IPS DF 6.9 (cell line): ENCODE data around the gene LRRC74B.
A peak's percentile ranks its signal among the peaks of the same experiment; 100 is the strongest.

Source experiments
- DNase-seq: peaks from one replicate; pipeline ENCODE4 v3.0.0-alpha.2; 2013; ENCODE audit warnings: low read depth, low spot score
- H3K27ac ChIP-seq: one replicate; pipeline ENCODE4 v1.5.1; 2013; ENCODE audit warnings: low read length, control low read depth
- H3K27me3 ChIP-seq: 2 replicates; pipeline ENCODE4 v1.6.1; 2013; ENCODE audit warnings: mild to moderate bottlenecking, low read length; ENCODE audit not compliant: control insufficient read depth, insufficient read depth
- H3K36me3 ChIP-seq: 2 replicates; pipeline ENCODE4 v1.6.1; 2013; ENCODE audit warnings: low read length; ENCODE audit not compliant: control insufficient read depth, insufficient read depth
- H3K4me1 ChIP-seq: 2 replicates; pipeline ENCODE4 v1.6.1; 2013; ENCODE audit warnings: low read length; ENCODE audit not compliant: control insufficient read depth, insufficient read depth
- H3K4me3 ChIP-seq: 2 replicates; pipeline ENCODE4 v1.5.1; 2013; ENCODE audit warnings: mild to moderate bottlenecking, low read length
- H3K9me3 ChIP-seq: 2 replicates; pipeline ENCODE4 v1.6.1; 2013; ENCODE audit warnings: low read length, inconsistent platforms; ENCODE audit not compliant: control insufficient read depth, insufficient read depth
- WGBS: extraction: QIAGEN DNeasy Blood & Tissue Kit; methylation state at CpG from one replicate; pipeline ENCODE4 v1.1.7; 2013; ENCODE audit warnings: mixed read lengths, missing lambda C conversion rate; ENCODE audit not compliant: insufficient read length, insufficient coverage; 5-methylcytosine and 5-hydroxymethylcytosine counted together

The LRRC74B gene

GRCh38 chr22:21045585-21046294 is at the start of gene LRRC74B:
Gene LRRC74B (plus strand): TSS chr22:21045946. CDS start chr22:21045987, 41 bp downstream.
- no peaks in the 10 kb centered on the region for H3K27me3 ChIP-seq
- no CpG with 5 or more reads among the region's 47 CpGs for WGBS
- H3K36me3 ChIP-seq: no peaks in the 10 kb centered on the region
- no peaks in the 10 kb centered on the region for H3K9me3 ChIP-seq
- H3K4me3 ChIP-seq: peak within 1 kb of the TSS; percentile 49; the same call in 1 of the 2 replicates
- no peaks in the 10 kb centered on the region for H3K4me1 ChIP-seq
- DNase-seq: peak; percentile 71
- no peak within 1 kb of the TSS for H3K27ac ChIP-seq

GRCh38 chr22:20996031-20996410 is 49.7 kb upstream of the LRRC74B start:
- Histone ChIP-seq H3K27me3 (no peaks in the 10 kb centered on the region), H3K4me3 (no peak overlapping the region), H3K9me3 (no peaks in the 10 kb centered on the region), H3K27ac (no peak overlapping the region), H3K4me1 (peaks cover 2% of the 10 kb centered on the region), H3K36me3 (peaks cover 24% of the 10 kb centered on the region)
- no peak for DNase-seq
- WGBS: no CpG with 5 or more reads among the region's 10 CpGs

GRCh38 chr22:20996598-20997535 is 48.9 kb upstream of the LRRC74B start:
- no peak for DNase-seq
- Histone ChIP-seq H3K36me3 (peaks cover 19% of the 10 kb centered on the region), H3K4me1 (peaks cover 2% of the 10 kb centered on the region), H3K9me3 (no peaks in the 10 kb centered on the region), H3K27me3 (no peaks in the 10 kb centered on the region), H3K4me3 (no peak overlapping the region), H3K27ac (no peak overlapping the region)
- no CpG with 5 or more reads among the region's 27 CpGs for WGBS

GRCh38 chr22:20997536-20998257 is 48.0 kb upstream of the LRRC74B start:
- Histone ChIP-seq H3K4me3 (no peak overlapping the region), H3K9me3 (no peaks in the 10 kb centered on the region), H3K27me3 (no peaks in the 10 kb centered on the region), H3K36me3 (peaks cover 11% of the 10 kb centered on the region; the same call in 1 of the 2 replicates), H3K4me1 (peaks cover 2% of the 10 kb centered on the region), H3K27ac (no peak overlapping the region)
- WGBS: no CpG with 5 or more reads among the region's 13 CpGs
- DNase-seq: no peak

GRCh38 chr22:20998411-20999336 is 47.1 kb upstream of the LRRC74B start:
- Histone ChIP-seq H3K27ac (no peak overlapping the region), H3K36me3 (peaks cover 8% of the 10 kb centered on the region; the same call in 1 of the 2 replicates)
- WGBS: no CpG with 5 or more reads among the region's 7 CpGs

GRCh38 chr22:20999350-21000206 is 46.2 kb upstream of the LRRC74B start:
- Histone ChIP-seq H3K27ac (no peak overlapping the region), H3K9me3 (no peaks in the 10 kb centered on the region), H3K27me3 (no peaks in the 10 kb centered on the region), H3K4me3 (no peak overlapping the region), H3K36me3 (peaks cover 8% of the 10 kb centered on the region; the same call in 1 of the 2 replicates), H3K4me1 (peaks cover 2% of the 10 kb centered on the region)
- DNase-seq: no peak
- no CpG with 5 or more reads among the region's 27 CpGs for WGBS

More at GRCh38 chr22:20998411-20999336, 47.1 kb upstream of the LRRC74B start:
- no peak overlapping the region for H3K4me3 ChIP-seq
- H3K4me1 ChIP-seq: peaks cover 2% of the 10 kb centered on the region
- no peaks in the 10 kb centered on the region for H3K27me3 ChIP-seq
- DNase-seq: no peak
- no peaks in the 10 kb centered on the region for H3K9me3 ChIP-seq

GRCh38 chr22:21000207-21000986 is 45.3 kb upstream of the LRRC74B start:
- no CpG with 5 or more reads among the region's 22 CpGs for WGBS
- Histone ChIP-seq H3K27ac (no peak overlapping the region), H3K9me3 (no peaks in the 10 kb centered on the region), H3K36me3 (peaks cover 8% of the 10 kb centered on the region; the same call in 1 of the 2 replicates), H3K4me1 (peaks cover 2% of the 10 kb centered on the region), H3K27me3 (no peaks in the 10 kb centered on the region), H3K4me3 (no peak overlapping the region; the same call in 1 of the 2 replicates)
- DNase-seq: no peak

- Histone ChIP-seq H3K36me3 (peaks cover 8% of the 10 kb centered on the region; the same call in 1 of the 2 replicates), H3K4me3 (peak overlapping the region; percentile 91; the same call in 1 of the 2 replicates), H3K27ac (no peak overlapping the region), H3K4me1 (peaks cover 2% of the 10 kb centered on the region), H3K27me3 (no peaks in the 10 kb centered on the region), H3K9me3 (no peaks in the 10 kb centered on the region)
- DNase-seq: no peak
- no CpG with 5 or more reads among the region's 26 CpGs for WGBS
Observed at GRCh38 chr22:21000987-21001600, 44.7 kb upstream of the LRRC74B start.
